Measurements from ENCODE around the gene MTHFD1. TPM values are rescaled to one million over a fixed set of nuclear protein-coding genes. Genes with fewer than 3 reads are reported as not detected.
A peak's percentile ranks its signal among the peaks of the same experiment; 100 is the strongest.

Gene MTHFD1
- total and polyA plus RNA-seq, 9 of the 15 experiments (the other 6 are each of a cell fraction or from before 2014, with no cell fraction given), result 66.7 to 158 (median 90.9) TPM

DNA sequence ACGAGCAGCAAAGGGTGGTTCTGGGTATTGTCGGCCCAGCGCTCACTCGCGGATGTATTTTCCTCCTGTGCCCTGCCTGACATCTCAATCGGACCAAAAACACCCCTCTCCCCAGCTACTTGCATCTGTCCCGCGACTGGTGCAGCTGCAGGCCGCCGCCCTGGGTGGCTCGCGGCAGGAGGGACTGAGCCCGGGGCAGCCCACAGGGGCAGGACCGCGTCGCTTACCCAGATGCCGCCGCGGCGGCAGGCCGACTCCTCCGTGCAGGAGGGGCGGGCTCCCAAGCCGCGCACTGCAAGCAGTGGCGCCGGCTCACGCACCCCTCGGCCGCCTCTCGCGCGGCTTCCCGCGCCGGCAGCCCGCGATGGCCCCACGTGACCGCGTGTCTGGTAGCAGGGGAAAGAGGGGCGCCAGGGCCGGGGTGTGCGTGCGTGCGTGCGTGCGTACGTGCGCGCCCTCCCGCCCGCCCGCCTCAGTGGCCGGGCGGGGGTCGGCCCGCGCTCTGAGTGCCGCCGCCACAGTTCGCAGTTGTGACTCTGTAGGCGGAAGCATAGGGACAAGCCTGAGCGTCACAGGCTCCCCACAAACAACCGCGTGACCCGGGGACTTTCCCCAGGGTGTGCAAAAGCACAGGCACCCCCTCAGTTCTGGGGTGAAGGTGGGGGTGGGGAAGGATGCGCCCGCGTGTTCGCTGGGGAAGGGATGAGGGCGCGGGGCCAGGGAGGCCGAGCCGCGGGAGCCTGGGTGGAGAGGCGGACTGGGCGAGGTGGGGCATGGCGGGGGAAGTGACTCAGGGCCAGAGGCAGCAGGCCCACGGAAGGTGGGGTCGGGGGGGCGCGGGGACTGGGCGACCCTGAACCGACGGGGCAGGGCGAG lies 115.5 kb downstream of the MTHFD1 start, which contains the start of gene ZBTB25 (continued):
- TF ChIP-seq, protein P1, sequence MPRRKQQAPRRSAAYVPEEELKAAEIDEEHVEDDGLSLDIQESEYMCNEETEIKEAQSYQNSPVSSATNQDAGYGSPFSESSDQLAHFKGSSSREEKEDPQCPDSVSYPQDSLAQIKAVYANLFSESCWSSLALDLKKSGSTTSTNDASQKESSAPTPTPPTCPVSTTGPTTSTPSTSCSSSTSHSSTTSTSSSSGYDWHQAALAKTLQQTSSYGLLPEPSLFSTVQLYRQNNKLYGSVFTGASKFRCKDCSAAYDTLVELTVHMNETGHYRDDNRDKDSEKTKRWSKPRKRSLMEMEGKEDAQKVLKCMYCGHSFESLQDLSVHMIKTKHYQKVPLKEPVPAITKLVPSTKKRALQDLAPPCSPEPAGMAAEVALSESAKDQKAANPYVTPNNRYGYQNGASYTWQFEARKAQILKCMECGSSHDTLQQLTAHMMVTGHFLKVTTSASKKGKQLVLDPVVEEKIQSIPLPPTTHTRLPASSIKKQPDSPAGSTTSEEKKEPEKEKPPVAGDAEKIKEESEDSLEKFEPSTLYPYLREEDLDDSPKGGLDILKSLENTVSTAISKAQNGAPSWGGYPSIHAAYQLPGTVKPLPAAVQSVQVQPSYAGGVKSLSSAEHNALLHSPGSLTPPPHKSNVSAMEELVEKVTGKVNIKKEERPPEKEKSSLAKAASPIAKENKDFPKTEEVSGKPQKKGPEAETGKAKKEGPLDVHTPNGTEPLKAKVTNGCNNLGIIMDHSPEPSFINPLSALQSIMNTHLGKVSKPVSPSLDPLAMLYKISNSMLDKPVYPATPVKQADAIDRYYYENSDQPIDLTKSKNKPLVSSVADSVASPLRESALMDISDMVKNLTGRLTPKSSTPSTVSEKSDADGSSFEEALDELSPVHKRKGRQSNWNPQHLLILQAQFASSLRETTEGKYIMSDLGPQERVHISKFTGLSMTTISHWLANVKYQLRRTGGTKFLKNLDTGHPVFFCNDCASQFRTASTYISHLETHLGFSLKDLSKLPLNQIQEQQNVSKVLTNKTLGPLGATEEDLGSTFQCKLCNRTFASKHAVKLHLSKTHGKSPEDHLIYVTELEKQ (CRISPR knock-in tag; IDR thresholded peaks at IDR 0.05), result no peak
- TF ChIP-seq CREM (IDR thresholded peaks at IDR 0.05; ENCODE audit: low read depth) (no peak; the same call in 1 of the 2 replicates), SMARCA4 (IDR thresholded peaks at IDR 0.05) (no peak), MAFF (IDR thresholded peaks at IDR 0.05; ENCODE audit: low read length) (no peak), SIN3B (IDR thresholded peaks at IDR 0.05; ENCODE audit: low read depth) (0 out of 2 replicates have a peak, but pooled peaks have one; percentile 19), ETV5 (CRISPR knock-in tag; IDR thresholded peaks at IDR 0.05; ENCODE audit: low read depth) (no peak), ZNF384 (IDR thresholded peaks at IDR 0.05; ENCODE audit: low read depth, low read length) (no peak), ARNT (IDR thresholded peaks at IDR 0.05) (no peak)
- TF ChIP-seq, protein P2, sequence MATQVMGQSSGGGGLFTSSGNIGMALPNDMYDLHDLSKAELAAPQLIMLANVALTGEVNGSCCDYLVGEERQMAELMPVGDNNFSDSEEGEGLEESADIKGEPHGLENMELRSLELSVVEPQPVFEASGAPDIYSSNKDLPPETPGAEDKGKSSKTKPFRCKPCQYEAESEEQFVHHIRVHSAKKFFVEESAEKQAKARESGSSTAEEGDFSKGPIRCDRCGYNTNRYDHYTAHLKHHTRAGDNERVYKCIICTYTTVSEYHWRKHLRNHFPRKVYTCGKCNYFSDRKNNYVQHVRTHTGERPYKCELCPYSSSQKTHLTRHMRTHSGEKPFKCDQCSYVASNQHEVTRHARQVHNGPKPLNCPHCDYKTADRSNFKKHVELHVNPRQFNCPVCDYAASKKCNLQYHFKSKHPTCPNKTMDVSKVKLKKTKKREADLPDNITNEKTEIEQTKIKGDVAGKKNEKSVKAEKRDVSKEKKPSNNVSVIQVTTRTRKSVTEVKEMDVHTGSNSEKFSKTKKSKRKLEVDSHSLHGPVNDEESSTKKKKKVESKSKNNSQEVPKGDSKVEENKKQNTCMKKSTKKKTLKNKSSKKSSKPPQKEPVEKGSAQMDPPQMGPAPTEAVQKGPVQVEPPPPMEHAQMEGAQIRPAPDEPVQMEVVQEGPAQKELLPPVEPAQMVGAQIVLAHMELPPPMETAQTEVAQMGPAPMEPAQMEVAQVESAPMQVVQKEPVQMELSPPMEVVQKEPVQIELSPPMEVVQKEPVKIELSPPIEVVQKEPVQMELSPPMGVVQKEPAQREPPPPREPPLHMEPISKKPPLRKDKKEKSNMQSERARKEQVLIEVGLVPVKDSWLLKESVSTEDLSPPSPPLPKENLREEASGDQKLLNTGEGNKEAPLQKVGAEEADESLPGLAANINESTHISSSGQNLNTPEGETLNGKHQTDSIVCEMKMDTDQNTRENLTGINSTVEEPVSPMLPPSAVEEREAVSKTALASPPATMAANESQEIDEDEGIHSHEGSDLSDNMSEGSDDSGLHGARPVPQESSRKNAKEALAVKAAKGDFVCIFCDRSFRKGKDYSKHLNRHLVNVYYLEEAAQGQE (IDR thresholded peaks at IDR 0.05; ENCODE audit: borderline replicate concordance), result peak; percentile 53
- TF ChIP-seq, protein P2 (CRISPR knock-in tag; IDR thresholded peaks at IDR 0.05; ENCODE audit: low read depth), result peak; percentile 34; the same call in 1 of the 2 replicates
- TF ChIP-seq, protein P3, sequence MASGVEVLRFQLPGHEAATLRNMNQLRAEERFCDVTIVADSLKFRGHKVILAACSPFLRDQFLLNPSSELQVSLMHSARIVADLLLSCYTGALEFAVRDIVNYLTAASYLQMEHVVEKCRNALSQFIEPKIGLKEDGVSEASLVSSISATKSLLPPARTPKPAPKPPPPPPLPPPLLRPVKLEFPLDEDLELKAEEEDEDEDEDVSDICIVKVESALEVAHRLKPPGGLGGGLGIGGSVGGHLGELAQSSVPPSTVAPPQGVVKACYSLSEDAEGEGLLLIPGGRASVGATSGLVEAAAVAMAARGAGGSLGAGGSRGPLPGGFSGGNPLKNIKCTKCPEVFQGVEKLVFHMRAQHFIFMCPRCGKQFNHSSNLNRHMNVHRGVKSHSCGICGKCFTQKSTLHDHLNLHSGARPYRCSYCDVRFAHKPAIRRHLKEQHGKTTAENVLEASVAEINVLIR (CRISPR knock-in tag; IDR thresholded peaks at IDR 0.05), result no peak
- TF ChIP-seq, protein P4, sequence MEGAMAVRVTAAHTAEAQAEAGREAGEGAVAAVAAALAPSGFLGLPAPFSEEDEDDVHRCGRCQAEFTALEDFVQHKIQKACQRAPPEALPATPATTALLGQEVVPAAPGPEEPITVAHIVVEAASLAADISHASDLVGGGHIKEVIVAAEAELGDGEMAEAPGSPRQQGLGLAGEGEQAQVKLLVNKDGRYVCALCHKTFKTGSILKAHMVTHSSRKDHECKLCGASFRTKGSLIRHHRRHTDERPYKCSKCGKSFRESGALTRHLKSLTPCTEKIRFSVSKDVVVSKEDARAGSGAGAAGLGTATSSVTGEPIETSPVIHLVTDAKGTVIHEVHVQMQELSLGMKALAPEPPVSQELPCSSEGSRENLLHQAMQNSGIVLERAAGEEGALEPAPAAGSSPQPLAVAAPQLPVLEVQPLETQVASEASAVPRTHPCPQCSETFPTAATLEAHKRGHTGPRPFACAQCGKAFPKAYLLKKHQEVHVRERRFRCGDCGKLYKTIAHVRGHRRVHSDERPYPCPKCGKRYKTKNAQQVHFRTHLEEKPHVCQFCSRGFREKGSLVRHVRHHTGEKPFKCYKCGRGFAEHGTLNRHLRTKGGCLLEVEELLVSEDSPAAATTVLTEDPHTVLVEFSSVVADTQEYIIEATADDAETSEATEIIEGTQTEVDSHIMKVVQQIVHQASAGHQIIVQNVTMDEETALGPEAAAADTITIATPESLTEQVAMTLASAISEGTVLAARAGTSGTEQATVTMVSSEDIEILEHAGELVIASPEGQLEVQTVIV (CRISPR knock-in tag; IDR thresholded peaks at IDR 0.05; ENCODE audit: borderline replicate concordance), result no peak
